ENCODE measurements around the gene MED26. TPM values are rescaled to one million over a fixed set of nuclear protein-coding genes. Genes with fewer than 3 reads are reported as not detected.

The MED26 gene
- total RNA-seq, 1 donor from 2014 or later: 11.2 TPM

DNA sequence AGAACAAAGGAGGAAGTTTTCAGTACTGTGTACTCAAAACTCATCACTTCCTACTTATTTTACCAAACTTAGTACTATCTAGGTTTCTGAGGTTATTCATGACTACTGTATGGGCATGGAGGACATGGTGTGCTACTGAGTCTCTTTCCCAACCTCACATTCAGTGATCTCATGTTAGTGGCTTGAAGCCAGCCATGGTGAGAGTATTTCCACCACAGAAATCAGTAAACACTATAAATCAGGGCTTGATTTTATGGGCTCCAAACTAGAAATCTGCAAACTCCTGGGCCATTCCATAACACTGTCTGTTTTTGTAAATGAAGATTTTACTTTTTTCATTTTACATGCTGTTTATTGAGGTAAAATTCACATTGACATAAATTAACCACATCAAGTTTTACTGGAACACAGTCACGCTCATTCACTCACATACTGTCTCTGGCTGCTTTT, 19.7 kb downstream of the MED26 start:
- Mint-ChIP-seq H3K9me3 (ENCODE audit: low read depth) (no peaks in the 10 kb centered on the region), H3K27ac (peak overlapping the region; percentile 25), H3K4me1 (ENCODE audit: low read depth) (no peaks in the 10 kb centered on the region), H3K36me3 (ENCODE audit: insufficient read depth) (no peaks in the 10 kb centered on the region), H3K4me3 (ENCODE audit: low read depth) (no peak overlapping the region), H3K27me3 (no peaks in the 10 kb centered on the region)
- no peak for TF ChIP-seq CTCF (IDR thresholded peaks at IDR 0.05; ENCODE audit: unreplicated experiment)
- no peak for DNase-seq (ENCODE audit: low spot score, unreplicated experiment)

DNA sequence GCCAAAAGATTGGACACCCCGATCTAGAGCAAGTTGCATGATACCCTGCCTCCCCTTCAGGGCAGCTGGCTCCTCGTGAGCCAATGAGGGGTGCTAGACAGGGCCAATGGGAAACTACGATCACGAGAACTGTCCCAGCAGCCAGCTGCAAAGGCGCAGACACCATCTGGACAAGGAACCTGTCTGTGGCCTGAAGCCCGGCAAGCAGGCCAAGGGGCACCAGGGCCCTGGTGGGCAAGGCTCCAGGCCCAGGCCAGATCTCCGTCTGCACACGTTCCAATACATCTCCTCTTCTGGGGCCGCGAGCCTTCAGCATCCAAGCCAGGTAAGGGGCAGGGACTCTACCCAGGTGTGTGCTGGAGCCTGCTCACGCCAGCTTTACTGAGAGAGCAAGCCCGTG, 20.2 kb downstream of the MED26 start:
- Mint-ChIP-seq H3K27ac (peak overlapping the region; percentile 33), H3K4me3 (ENCODE audit: low read depth) (no peak overlapping the region)

GRCh38 chr19:16605553-16605994, 22.4 kb downstream of the MED26 start:
- Mint-ChIP-seq H3K9me3 (ENCODE audit: low read depth) (no peaks in the 10 kb centered on the region), H3K4me3 (ENCODE audit: low read depth) (no peak overlapping the region), H3K27me3 (no peaks in the 10 kb centered on the region), H3K36me3 (ENCODE audit: insufficient read depth) (no peaks in the 10 kb centered on the region), H3K4me1 (ENCODE audit: low read depth) (no peaks in the 10 kb centered on the region), H3K27ac (peak overlapping the region; percentile 70)
- no peak for DNase-seq (ENCODE audit: low spot score, unreplicated experiment)
- TF ChIP-seq CTCF (IDR thresholded peaks at IDR 0.05; ENCODE audit: unreplicated experiment): no peak

More for the DNA sequence above, 20.2 kb downstream of the MED26 start:
- no peak for DNase-seq (ENCODE audit: low spot score, unreplicated experiment)
- TF ChIP-seq CTCF (IDR thresholded peaks at IDR 0.05; ENCODE audit: unreplicated experiment): no peak
- no peaks in the 10 kb centered on the region for H3K27me3 Mint-ChIP-seq
- no peaks in the 10 kb centered on the region for H3K4me1 Mint-ChIP-seq (ENCODE audit: low read depth)
- no peaks in the 10 kb centered on the region for H3K36me3 Mint-ChIP-seq (ENCODE audit: insufficient read depth)
- H3K9me3 Mint-ChIP-seq (ENCODE audit: low read depth): no peaks in the 10 kb centered on the region

DNA sequence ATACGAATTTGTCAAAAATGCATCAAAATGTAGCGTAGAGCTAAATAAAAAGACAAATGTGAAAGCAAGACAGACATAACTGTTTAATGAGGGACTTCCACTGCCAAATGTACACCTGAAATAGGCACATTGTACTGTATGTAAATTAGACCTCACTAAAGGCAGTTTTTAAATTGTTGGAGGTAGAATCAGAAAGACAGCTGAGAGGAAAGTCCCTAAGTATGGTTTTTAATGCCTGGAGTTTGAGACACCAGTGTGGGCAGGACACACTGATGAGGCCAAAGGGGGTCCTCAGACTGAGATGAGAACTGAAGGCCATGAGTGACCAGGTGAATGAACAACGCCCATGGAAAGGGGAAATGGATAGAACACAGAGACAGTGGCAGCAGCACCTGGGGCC, 22.9 kb downstream of the MED26 start:
- H3K27ac Mint-ChIP-seq: peak overlapping the region; percentile 70
- peaks cover 3% of the 10 kb centered on the region for H3K4me1 Mint-ChIP-seq (ENCODE audit: low read depth)

DNA sequence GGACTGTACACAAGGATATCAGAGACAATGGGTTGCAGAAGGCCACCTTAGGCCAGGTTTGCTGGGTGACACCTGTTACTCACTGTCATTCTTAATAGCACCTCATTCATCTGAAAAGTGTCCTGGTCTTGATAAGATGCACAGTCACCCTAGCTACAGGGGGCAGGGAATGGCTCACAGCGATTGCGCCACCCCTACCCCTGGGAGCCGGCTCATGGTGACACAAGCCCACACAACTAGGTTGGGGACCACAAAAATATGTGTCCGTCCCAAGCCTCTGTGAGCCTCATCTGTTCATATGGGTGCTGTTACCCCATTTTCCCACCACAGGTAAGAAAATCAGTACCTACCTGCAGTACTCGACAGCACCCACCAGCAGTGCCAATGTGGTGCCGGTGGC, 23.4 kb downstream of the MED26 start:
- Mint-ChIP-seq H3K4me1 (ENCODE audit: low read depth) (peaks cover 3% of the 10 kb centered on the region), H3K27me3 (no peaks in the 10 kb centered on the region), H3K9me3 (ENCODE audit: low read depth) (no peaks in the 10 kb centered on the region)

More for the DNA sequence above, 22.9 kb downstream of the MED26 start:
- Mint-ChIP-seq H3K27me3 (no peaks in the 10 kb centered on the region), H3K4me3 (ENCODE audit: low read depth) (no peak overlapping the region), H3K9me3 (ENCODE audit: low read depth) (no peaks in the 10 kb centered on the region), H3K36me3 (ENCODE audit: insufficient read depth) (no peaks in the 10 kb centered on the region)
- no peak for TF ChIP-seq CTCF (IDR thresholded peaks at IDR 0.05; ENCODE audit: unreplicated experiment)
- DNase-seq (ENCODE audit: low spot score, unreplicated experiment): no peak

More for the DNA sequence above, 23.4 kb downstream of the MED26 start:
- Mint-ChIP-seq H3K27ac (peak overlapping the region; percentile 52), H3K4me3 (ENCODE audit: low read depth) (no peak overlapping the region), H3K36me3 (ENCODE audit: insufficient read depth) (no peaks in the 10 kb centered on the region)
- no peak for DNase-seq (ENCODE audit: low spot score, unreplicated experiment)
- TF ChIP-seq CTCF (IDR thresholded peaks at IDR 0.05; ENCODE audit: unreplicated experiment): no peak

All from progenitor cell of endocrine pancreas (in vitro differentiated cells).